Fibroblast of lung (primary cell): Measurements from ENCODE around the gene PGLYRP1. TPM values are rescaled to one million over a fixed set of nuclear protein-coding genes. Genes with fewer than 3 reads are reported as not detected.

ENCODE experiments used
- DNase-seq, 2 donors: peaks; one replicate each; pipeline versions ENCODE4 v3.0.0 to v3.0.0-alpha.2; 2010; ENCODE audit warnings: low read depth in 2 of 2
- H2AFZ ChIP-seq: 2 replicates; pipeline ENCODE4 v1.5.1; 2012; ENCODE audit warnings: low read length, control low read depth, inconsistent platforms
- H3K27ac ChIP-seq: 2 replicates; pipeline ENCODE4 v1.5.1; 2011; ENCODE audit warnings: low read length, control low read depth; ENCODE audit not compliant: insufficient read depth
- H3K27me3 ChIP-seq: 2 replicates; pipeline ENCODE4 v1.5.1; 2011; ENCODE audit warnings: mild to moderate bottlenecking, low read length; ENCODE audit not compliant: control insufficient read depth, insufficient read depth
- H3K36me3 ChIP-seq: 2 replicates; pipeline ENCODE4 v1.5.1; 2011; ENCODE audit warnings: low read length; ENCODE audit not compliant: control insufficient read depth, insufficient read depth
- H3K4me1 ChIP-seq: 2 replicates; pipeline ENCODE4 v1.5.1; 2011; ENCODE audit warnings: low read length; ENCODE audit not compliant: control insufficient read depth, insufficient read depth; ENCODE audit errors: extremely low read depth
- H3K4me2 ChIP-seq: 2 replicates; pipeline ENCODE4 v1.5.1; 2011; ENCODE audit warnings: low read length, control low read depth; ENCODE audit not compliant: insufficient read depth; ENCODE audit errors: extremely low read depth
- H3K4me3 ChIP-seq, 4 experiments: fragments of 200-600 bp in 1 of 4; sonication (generic) in 1 of 4; replicated peaks in 1 of 4; 2 replicates each; pipeline ENCODE4 v1.5.1; 2011 to 2016; ENCODE audit warnings: low read length in 4 of 4, low read depth in 3 of 4, mild to moderate bottlenecking in 3 of 4, control low read depth in 2 of 4, inconsistent platforms in 1 of 4, mixed read lengths in 1 of 4; ENCODE audit not compliant: insufficient read depth in 1 of 4; ENCODE audit errors: control extremely low read depth in 1 of 4
- H3K79me2 ChIP-seq: 2 replicates; pipeline ENCODE4 v1.5.1; 2012; ENCODE audit warnings: mild to moderate bottlenecking, low read length, inconsistent platforms; ENCODE audit not compliant: control insufficient read depth, insufficient read depth
- H3K9ac ChIP-seq: 2 replicates; pipeline ENCODE4 v1.5.1; 2011; ENCODE audit warnings: mild to moderate bottlenecking, low read length, control low read depth; ENCODE audit not compliant: insufficient read depth
- H3K9me3 ChIP-seq: 2 replicates; pipeline ENCODE4 v1.5.1; 2012; ENCODE audit warnings: low read depth, low read length; ENCODE audit not compliant: control insufficient read depth, insufficient read depth
- H4K20me1 ChIP-seq: 2 replicates; pipeline ENCODE4 v1.5.1; 2011; ENCODE audit warnings: low read length; ENCODE audit not compliant: control insufficient read depth, insufficient read depth; ENCODE audit errors: extremely low read depth
- CTCF ChIP-seq, 2 donors: IDR thresholded peaks in 1 of 2; conservative IDR thresholded peaks in 1 of 2; 1 replicate in 1 of 2; 2 replicates in 1 of 2; pipeline ENCODE4 v1.5.1; 2011 to 2012; ENCODE audit warnings: low read length in 2 of 2, control low read depth in 1 of 2, inconsistent platforms in 1 of 2, low read depth in 1 of 2, mild to moderate bottlenecking in 1 of 2
- EZH2 ChIP-seq: IDR thresholded peaks from 2 replicates; pipeline ENCODE4 v1.5.1; 2012; ENCODE audit warnings: low read length, control low read depth, mild to moderate bottlenecking; ENCODE audit errors: missing control alignments
- polyA minus RNA-seq: library from RNA; depleted of rRNA, polyadenylated mRNA; stranded (reverse); fragments of >200 nt; gene quantifications from 2 replicates; pipeline ENCODE4 v1.2.3, GENCODE V29; 2011; ENCODE audit warnings: low replicate concordance
- polyA plus RNA-seq, 2 donors: library from polyadenylated mRNA; depleted of rRNA in 1 of 2; stranded (reverse) in 1 of 2; unstranded in 1 of 2; fragments of >200 nt; gene quantifications; 2 replicates each; pipeline ENCODE4 v1.2.1, GENCODE V29; 2011 to 2012; ENCODE audit warnings: missing spikeins in 1 of 2
- total RNA-seq: library from RNA; depleted of rRNA; stranded (reverse); fragments of >200 nt; gene quantifications from 2 replicates; pipeline ENCODE4 v1.2.1, GENCODE V29; 2014

The PGLYRP1 gene, protein sequence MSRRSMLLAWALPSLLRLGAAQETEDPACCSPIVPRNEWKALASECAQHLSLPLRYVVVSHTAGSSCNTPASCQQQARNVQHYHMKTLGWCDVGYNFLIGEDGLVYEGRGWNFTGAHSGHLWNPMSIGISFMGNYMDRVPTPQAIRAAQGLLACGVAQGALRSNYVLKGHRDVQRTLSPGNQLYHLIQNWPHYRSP
- total RNA-seq (not detected in 2 replicates), polyA plus RNA-seq (not detected in 2 replicates), polyA minus RNA-seq (not detected in 2 replicates)
- not detected in 2 replicates for polyA plus RNA-seq (2012)

DNA sequence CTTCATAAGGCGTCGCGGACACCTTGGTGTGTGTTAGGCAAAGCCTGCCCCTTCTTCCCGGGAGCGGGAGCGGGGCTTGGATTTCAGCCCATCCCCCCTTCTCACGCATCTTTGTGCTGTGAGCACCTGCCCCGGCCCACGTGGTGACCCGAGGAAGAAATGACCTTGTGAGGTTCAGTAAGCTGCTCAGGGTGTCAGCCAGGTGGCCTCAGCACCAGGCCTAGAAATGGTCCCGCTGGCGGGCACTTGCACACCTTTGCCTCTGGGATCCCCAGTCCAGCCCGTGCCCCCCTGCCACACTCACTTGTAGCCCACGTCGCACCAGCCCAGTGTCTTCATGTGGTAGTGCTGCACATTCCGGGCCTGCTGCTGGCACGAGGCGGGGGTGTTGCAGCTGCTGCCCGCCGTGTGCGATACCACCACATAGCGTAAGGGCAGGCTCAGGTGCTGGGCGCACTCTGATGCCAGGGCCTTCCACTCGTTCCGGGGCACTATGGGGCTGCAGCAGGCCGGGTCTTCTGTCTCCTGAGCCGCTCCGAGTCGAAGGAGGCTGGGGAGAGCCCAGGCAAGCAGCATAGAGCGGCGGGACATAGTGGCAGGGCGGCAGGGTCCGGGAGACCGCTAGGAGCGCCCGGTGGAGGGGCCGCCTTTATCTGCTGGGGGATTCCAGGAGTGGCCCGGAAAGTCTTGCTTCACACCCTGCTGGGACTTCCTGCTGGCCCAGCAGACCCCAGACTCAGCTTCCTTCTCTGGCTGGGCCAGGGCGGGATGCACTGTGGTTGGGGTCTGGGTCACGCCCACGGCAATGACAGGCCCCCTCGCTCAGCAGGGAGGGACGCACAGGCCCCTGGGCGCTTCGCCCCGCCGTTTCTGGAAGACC is at the start of gene PGLYRP1:
Gene PGLYRP1 (minus strand): TSS at position 623 of the 880 bp plus-strand sequence. CDS start 32 bp downstream, at position 591.
- Histone ChIP-seq H3K4me1 (no peaks in the 10 kb centered on the region), H3K9me3 (no peaks in the 10 kb centered on the region), H3K4me2 (no peak within 1 kb of the TSS), H2AFZ (no peak within 1 kb of the TSS), H4K20me1 (no peaks in the 10 kb centered on the region), H3K4me3 (no peak within 1 kb of the TSS), H3K27ac (no peak within 1 kb of the TSS), H3K79me2 (no peaks in the 10 kb centered on the region), H3K27me3 (peaks cover 8% of the 10 kb centered on the region), H3K9ac (no peak within 1 kb of the TSS), H3K36me3 (no peaks in the 10 kb centered on the region)
- no peak for DNase-seq
- TF ChIP-seq EZH2: no peak
- TF ChIP-seq CTCF (conservative IDR thresholded peaks at IDR 0.05 in 1 of 2, IDR thresholded peaks at IDR 0.05 in 1 of 2; ENCODE audit: low read depth in 1 of 2, low read length in 2 of 2): no peak

DNA sequence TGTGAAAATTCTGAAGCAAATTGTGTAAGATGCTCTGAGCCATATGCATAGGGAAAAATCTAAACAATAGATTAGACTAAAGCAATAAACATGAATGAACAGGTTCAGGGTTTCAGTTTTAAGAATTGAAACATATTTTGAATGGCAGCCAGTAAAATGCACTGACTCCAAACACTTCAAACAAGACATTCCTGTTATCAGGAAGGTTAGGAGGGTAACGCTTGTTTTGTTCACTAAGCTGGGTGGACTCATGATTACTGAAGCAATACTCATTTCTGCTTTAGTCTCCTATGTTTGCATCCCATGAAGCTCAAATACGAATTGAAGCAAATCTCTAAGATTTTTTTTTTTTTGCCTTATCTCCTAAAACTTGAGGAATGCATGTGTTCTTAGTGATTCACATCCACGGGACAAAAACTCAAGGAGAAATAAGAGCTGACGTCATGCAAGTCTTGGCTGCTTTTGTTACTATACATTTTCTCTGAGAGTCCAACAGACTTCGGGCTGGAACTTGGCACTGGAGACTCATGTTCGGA is 47.0 kb upstream of the PGLYRP1 start:
- Histone ChIP-seq H3K4me1 (peaks cover 7% of the 10 kb centered on the region), H3K9ac (no peak overlapping the region), H3K36me3 (no peaks in the 10 kb centered on the region), H3K79me2 (no peaks in the 10 kb centered on the region), H4K20me1 (no peaks in the 10 kb centered on the region), H3K27me3 (peaks cover 4% of the 10 kb centered on the region), H3K4me3 (no peak overlapping the region), H2AFZ (no peak overlapping the region), H3K4me2 (peak overlapping the region; percentile 32), H3K9me3 (no peaks in the 10 kb centered on the region), H3K27ac (no peak overlapping the region)
- peak; percentile 95 to 96 for DNase-seq
- TF ChIP-seq CTCF (conservative IDR thresholded peaks at IDR 0.05 in 1 of 2, IDR thresholded peaks at IDR 0.05 in 1 of 2; ENCODE audit: low read depth in 1 of 2, low read length in 2 of 2) (no peak), EZH2 (no peak)
